Duodenal mucosa (tissue), 2 donors: ENCODE data around the gene TMEM255A.
A peak's percentile ranks its signal among the peaks of the same experiment; 100 is the strongest.

Experiments
- H3K27ac ChIP-seq: one replicate; pipeline ENCODE4 v1.7.0; 2013; ENCODE audit warnings: low read depth, low read length
- H3K27me3 ChIP-seq, 2 donors: one replicate each; pipeline ENCODE4 v1.7.0; 2013; ENCODE audit warnings: low read length in 2 of 2, control low read depth in 1 of 2; ENCODE audit not compliant: insufficient read depth in 2 of 2, control insufficient read depth in 1 of 2
- H3K36me3 ChIP-seq, 2 donors: one replicate each; pipeline ENCODE4 v1.7.0; 2013; ENCODE audit warnings: low read length in 2 of 2, control low read depth in 1 of 2; ENCODE audit not compliant: insufficient read depth in 2 of 2, control insufficient read depth in 1 of 2
- H3K4me1 ChIP-seq, 2 donors: one replicate each; pipeline ENCODE4 v1.7.0; 2013; ENCODE audit warnings: low read length in 2 of 2, control low read depth in 1 of 2; ENCODE audit not compliant: insufficient read depth in 2 of 2, control insufficient read depth in 1 of 2
- H3K4me3 ChIP-seq, 2 donors: one replicate each; pipeline ENCODE4 v1.7.0; 2013; ENCODE audit warnings: low read length in 2 of 2, low read depth in 1 of 2
- H3K9ac ChIP-seq, 2 donors: one replicate each; pipeline ENCODE4 v1.7.0; 2013; ENCODE audit warnings: low read length in 2 of 2, low read depth in 1 of 2
- H3K9me3 ChIP-seq, 2 donors: one replicate each; pipeline ENCODE4 v1.7.0; 2013; ENCODE audit warnings: low read length in 2 of 2, control low read depth in 1 of 2; ENCODE audit not compliant: control insufficient read depth in 1 of 2

The TMEM255A gene

GRCh38 chrX:120244395-120244734 lies 66.9 kb downstream of the TMEM255A start:
- Histone ChIP-seq H3K9ac (peak overlapping the region; percentile 76 to 82), H3K27me3 (no peaks in the 10 kb centered on the region), H3K4me3 (peak overlapping the region; percentile 92 to 96), H3K9me3 (no peaks in the 10 kb centered on the region), H3K27ac (peak overlapping the region; percentile 84), H3K4me1 (peaks cover 10 to 15% of the 10 kb centered on the region in 2 donors), H3K36me3 (no peaks in the 10 kb centered on the region)

GRCh38 chrX:120242813-120243212 lies 68.4 kb downstream of the TMEM255A start:
- Histone ChIP-seq H3K4me1 (peaks cover 10 to 15% of the 10 kb centered on the region in 2 donors), H3K4me3 (no peak overlapping the region), H3K9me3 (no peaks in the 10 kb centered on the region), H3K36me3 (peaks cover 0 to 1% of the 10 kb centered on the region in 2 donors), H3K9ac (no peak overlapping the region), H3K27ac (no peak overlapping the region), H3K27me3 (no peaks in the 10 kb centered on the region)

GRCh38 chrX:120238933-120239332 lies 72.3 kb downstream of the TMEM255A start:
- H3K9ac ChIP-seq: no peak overlapping the region
- no peak overlapping the region for H3K27ac ChIP-seq
- H3K36me3 ChIP-seq: peaks cover 0 to 2% of the 10 kb centered on the region in 2 donors
- peaks cover 8 to 14% of the 10 kb centered on the region in 2 donors for H3K4me1 ChIP-seq
- H3K4me3 ChIP-seq: no peak overlapping the region
- no peaks in the 10 kb centered on the region for H3K9me3 ChIP-seq
- H3K27me3 ChIP-seq: no peaks in the 10 kb centered on the region

- Histone ChIP-seq H3K9me3 (no peaks in the 10 kb centered on the region), H3K27me3 (no peaks in the 10 kb centered on the region), H3K27ac (no peak overlapping the region), H3K36me3 (peaks cover 0 to 2% of the 10 kb centered on the region in 2 donors), H3K9ac (no peak overlapping the region), H3K4me1 (no peaks in the 10 kb centered on the region), H3K4me3 (no peak overlapping the region)
These were observed 74.4 kb downstream of the TMEM255A start for GRCh38 chrX:120236687-120237479.

- Histone ChIP-seq H3K4me3 (no peak overlapping the region), H3K9me3 (no peaks in the 10 kb centered on the region), H3K4me1 (no peaks in the 10 kb centered on the region), H3K27me3 (no peaks in the 10 kb centered on the region), H3K27ac (no peak overlapping the region), H3K36me3 (peaks cover 0 to 2% of the 10 kb centered on the region in 2 donors), H3K9ac (no peak overlapping the region)
These were observed 76.0 kb downstream of the TMEM255A start for GRCh38 chrX:120235284-120235683.

GRCh38 chrX:120228187-120228908 lies 82.9 kb downstream of the TMEM255A start:
- no peaks in the 10 kb centered on the region for H3K27me3 ChIP-seq

GRCh38 chrX:120224388-120224787 lies 86.9 kb downstream of the TMEM255A start:
- Histone ChIP-seq H3K36me3 (peaks cover 0 to 2% of the 10 kb centered on the region in 2 donors), H3K4me3 (no peak overlapping the region), H3K9me3 (no peaks in the 10 kb centered on the region), H3K27me3 (no peaks in the 10 kb centered on the region), H3K4me1 (no peaks in the 10 kb centered on the region), H3K27ac (no peak overlapping the region), H3K9ac (no peak overlapping the region)

More at GRCh38 chrX:120228187-120228908, 82.9 kb downstream of the TMEM255A start:
- Histone ChIP-seq H3K9me3 (no peaks in the 10 kb centered on the region), H3K4me1 (no peaks in the 10 kb centered on the region), H3K4me3 (no peak overlapping the region), H3K9ac (no peak overlapping the region), H3K36me3 (no peaks in the 10 kb centered on the region), H3K27ac (no peak overlapping the region)

GRCh38 chrX:120223374-120223773 lies 87.9 kb downstream of the TMEM255A start:
- Histone ChIP-seq H3K4me3 (no peak overlapping the region), H3K36me3 (peaks cover 0 to 2% of the 10 kb centered on the region in 2 donors), H3K9ac (no peak overlapping the region), H3K4me1 (no peaks in the 10 kb centered on the region), H3K27me3 (no peaks in the 10 kb centered on the region), H3K27ac (no peak overlapping the region), H3K9me3 (no peaks in the 10 kb centered on the region)

- Histone ChIP-seq H3K9me3 (no peaks in the 10 kb centered on the region), H3K27ac (no peak overlapping the region), H3K4me1 (no peaks in the 10 kb centered on the region), H3K36me3 (no peaks in the 10 kb centered on the region), H3K27me3 (no peaks in the 10 kb centered on the region), H3K4me3 (no peak overlapping the region), H3K9ac (no peak overlapping the region)
These were observed 97.6 kb downstream of the TMEM255A start for GRCh38 chrX:120213438-120214265.
